Regular cardiac myocyte (primary cell): Measurements from ENCODE around the gene CYB5R4. TPM values are rescaled to one million over a fixed set of nuclear protein-coding genes. Genes with fewer than 3 reads are reported as not detected.

Experiments used
- total RNA-seq: library from RNA; depleted of rRNA; stranded (reverse); fragments of >200 nt; gene quantifications from 2 replicates; pipeline ENCODE4 v1.2.3, GENCODE V29; 2014

Gene CYB5R4, protein sequence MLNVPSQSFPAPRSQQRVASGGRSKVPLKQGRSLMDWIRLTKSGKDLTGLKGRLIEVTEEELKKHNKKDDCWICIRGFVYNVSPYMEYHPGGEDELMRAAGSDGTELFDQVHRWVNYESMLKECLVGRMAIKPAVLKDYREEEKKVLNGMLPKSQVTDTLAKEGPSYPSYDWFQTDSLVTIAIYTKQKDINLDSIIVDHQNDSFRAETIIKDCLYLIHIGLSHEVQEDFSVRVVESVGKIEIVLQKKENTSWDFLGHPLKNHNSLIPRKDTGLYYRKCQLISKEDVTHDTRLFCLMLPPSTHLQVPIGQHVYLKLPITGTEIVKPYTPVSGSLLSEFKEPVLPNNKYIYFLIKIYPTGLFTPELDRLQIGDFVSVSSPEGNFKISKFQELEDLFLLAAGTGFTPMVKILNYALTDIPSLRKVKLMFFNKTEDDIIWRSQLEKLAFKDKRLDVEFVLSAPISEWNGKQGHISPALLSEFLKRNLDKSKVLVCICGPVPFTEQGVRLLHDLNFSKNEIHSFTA
- 3.6 and 4.8 TPM in 2 replicates for total RNA-seq

DNA sequence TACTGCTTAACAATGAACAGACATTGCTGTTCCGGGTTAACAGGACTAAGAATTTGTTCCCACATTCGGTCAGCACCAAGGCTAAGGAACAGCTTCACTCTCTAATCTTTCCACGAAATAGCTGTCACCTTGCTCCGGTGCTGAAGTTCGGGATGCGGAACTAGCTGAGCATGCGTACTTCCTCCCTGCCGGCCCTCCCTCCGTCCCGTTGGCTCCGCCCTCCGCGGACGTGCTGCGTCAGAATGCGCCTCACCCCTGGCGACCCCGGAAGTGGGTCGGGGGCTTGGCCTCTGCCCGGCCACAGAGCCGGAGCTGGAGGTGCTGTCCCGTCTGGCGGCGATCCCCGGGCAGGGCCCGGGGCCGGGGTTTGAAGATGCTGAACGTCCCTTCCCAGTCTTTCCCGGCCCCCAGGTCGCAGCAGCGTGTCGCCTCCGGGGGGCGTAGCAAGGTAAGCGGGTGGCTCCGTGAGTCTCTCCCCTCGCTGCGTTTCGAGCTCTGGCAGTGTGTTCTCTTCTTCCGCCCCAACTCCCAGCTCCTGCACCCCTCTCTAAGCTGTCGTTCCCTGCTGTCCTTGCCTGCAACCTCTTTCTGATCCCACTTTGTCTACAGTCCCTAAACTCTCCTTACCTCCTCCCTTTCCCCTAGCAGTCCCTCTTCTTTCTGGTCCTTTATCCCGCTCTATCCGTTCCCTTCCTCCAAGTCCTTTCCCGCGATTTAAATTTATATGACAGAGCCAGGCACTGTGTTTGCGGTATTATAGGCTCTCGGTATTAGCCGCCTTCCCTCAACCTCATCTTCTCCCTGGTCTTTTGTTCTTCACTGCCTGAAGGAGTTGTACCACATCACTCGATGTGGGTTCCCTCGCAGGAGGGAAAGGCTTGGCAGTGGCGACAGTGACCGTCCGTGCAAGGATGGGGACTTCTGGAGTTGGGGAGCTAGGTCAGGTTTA, at the start of gene CYB5R4:
TSS of gene CYB5R4 (plus strand) at position 280 of the 949 bp plus-strand sequence. CDS start at position 374, 94 bp downstream.

DNA sequence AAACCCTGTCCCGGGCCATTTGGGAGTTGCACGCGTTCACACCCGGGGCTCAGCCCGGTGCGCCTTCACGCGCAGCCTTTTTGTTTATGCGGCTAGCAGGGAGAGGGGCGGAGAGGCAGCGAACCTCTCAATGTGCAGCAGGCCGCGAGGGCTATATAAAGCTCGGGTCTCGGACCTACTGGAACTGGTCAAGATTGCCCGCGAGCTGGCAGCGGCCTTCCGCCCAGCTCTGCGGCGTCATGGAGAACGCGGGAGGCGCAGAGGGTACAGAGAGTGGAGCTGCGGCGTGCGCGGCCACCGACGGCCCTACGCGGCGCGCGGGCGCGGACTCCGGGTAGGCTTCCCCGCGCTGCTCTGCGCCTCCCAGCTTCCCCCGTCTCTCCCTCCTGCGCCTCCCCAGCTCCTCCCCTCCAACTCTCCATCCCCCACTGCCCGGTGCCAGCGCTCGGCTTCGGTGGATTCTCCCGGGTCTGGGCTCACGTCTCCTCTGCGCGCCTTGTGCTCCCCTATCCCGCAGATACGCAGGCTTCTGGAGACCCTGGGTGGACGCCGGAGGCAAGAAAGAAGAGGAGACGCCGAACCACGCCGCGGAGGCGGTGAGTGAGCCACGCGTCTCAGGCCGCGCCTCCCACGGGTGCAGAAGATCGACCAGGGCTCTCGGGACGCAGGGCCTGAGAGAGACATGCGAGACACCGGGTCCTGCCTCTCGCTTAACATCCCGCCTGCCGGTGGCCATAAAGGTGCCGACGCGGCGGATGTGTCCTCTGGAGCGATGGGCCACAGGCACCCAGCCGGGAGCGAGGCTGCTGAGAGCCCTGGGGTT, 6.1 kb upstream of the CYB5R4 start, which contains the start of gene RIPPLY2:
TSS of gene RIPPLY2 (plus strand) at position 183 of the 823 bp plus-strand sequence. CDS start at position 240, 57 bp downstream.

Other genes starting within 250 kb of the CYB5R4 start
- gene SNAP91, start 150.6 kb upstream of the CYB5R4 start, total RNA-seq, result not detected in 2 replicates
- not detected in 2 replicates for gene RIPPLY2, start 6.3 kb upstream of the CYB5R4 start, total RNA-seq
- gene MRAP2, start 174.1 kb downstream of the CYB5R4 start, total RNA-seq, result 1.7 and 3.7 TPM in 2 replicates